SU-DHL-6 (cell line): ENCODE data around the gene UNC5C.

Experiments
- CTCF ChIP-seq: fragments of 200-600 bp; sonication (generic); IDR thresholded peaks from one replicate; pipeline ENCODE4 v1.5.1; 2017; ENCODE audit warnings: antibody characterized with exemption, mild to moderate bottlenecking, low read length, moderate library complexity; ENCODE audit not compliant: insufficient read depth, poor library complexity, severe bottlenecking
- EZH2phosphoT487 ChIP-seq: fragments of 200-600 bp; sonication (generic), shearing (Covaris generic); conservative IDR thresholded peaks from 2 replicates; pipeline ENCODE4 v1.6.1; 2018; ENCODE audit warnings: mild to moderate bottlenecking, antibody characterized with exemption, low read length, moderate library complexity, mixed read lengths

- no peak for TF ChIP-seq CTCF
- TF ChIP-seq EZH2phosphoT487, result no peak
Observed at GRCh38 chr4:95256108-95256835, 292.5 kb downstream of the UNC5C start.
